WTC11 (cell line): ENCODE data around the gene HMCN1. TPM values are rescaled to one million over a fixed set of nuclear protein-coding genes. Genes with fewer than 3 reads are reported as not detected.

Source experiments
- ATAC-seq: fragments of 200-7000 bp; cut with Tn5 transposase; 2 replicates; pipeline ENCODE4 v1.10.0; 2021; ENCODE audit warnings: mild to moderate bottlenecking, moderate library complexity
- CTCF ChIA-PET: fragments of 300-600 bp; sonication (Branson Sonifier 250); formaldehyde crosslinking; loops from one replicate; lab custom pipeline; 2021; ENCODE audit warnings: antibody characterized with exemption; lab: Charles Lee
- POLR2A ChIA-PET: fragments of 350-600 bp; sonication (Branson Sonifier 250); formaldehyde crosslinking; loops from one replicate; lab custom pipeline; 2021; ENCODE audit warnings: antibody characterized with exemption; lab: Charles Lee
- DNase-seq: peaks from one replicate; pipeline ENCODE4 v3.0.0; 2021; ENCODE audit warnings: low spot score
- H3K27ac Mint-ChIP-seq: 2 replicates; pipeline ENCODE4 v1.8.0; 2021; ENCODE audit warnings: mixed read lengths
- H3K27me3 Mint-ChIP-seq: 2 replicates; pipeline ENCODE4 v1.8.0; 2021; ENCODE audit warnings: low read depth, mild to moderate bottlenecking, moderate library complexity, mixed read lengths
- H3K36me3 Mint-ChIP-seq: 2 replicates; pipeline ENCODE4 v1.8.0; 2021; ENCODE audit warnings: mixed read lengths
- H3K4me1 Mint-ChIP-seq: 2 replicates; pipeline ENCODE4 v1.8.0; 2022; ENCODE audit warnings: mixed read lengths
- H3K4me3 Mint-ChIP-seq: 2 replicates; pipeline ENCODE4 v1.8.0; 2021; ENCODE audit warnings: mild to moderate bottlenecking, moderate library complexity, mixed read lengths
- H3K9me3 Mint-ChIP-seq: 2 replicates; pipeline ENCODE4 v1.8.0; 2021; ENCODE audit warnings: mixed read lengths
- ATF1 ChIP-seq: sonication (generic); formaldehyde crosslinking; IDR thresholded peaks from 2 replicates; pipeline ENCODE4 v1.8.1; 2023; ENCODE audit warnings: mild to moderate bottlenecking, moderate library complexity, missing genetic modification reagents
- ETV6 ChIP-seq: sonication (generic); formaldehyde crosslinking; IDR thresholded peaks from 2 replicates; pipeline ENCODE4 v1.8.1; 2022; ENCODE audit warnings: mild to moderate bottlenecking, missing genetic modification reagents
- FOXJ3 ChIP-seq: sonication (generic); formaldehyde crosslinking; IDR thresholded peaks from 2 replicates; pipeline ENCODE4 v1.9.0; 2021; ENCODE audit warnings: missing genetic modification reagents, mild to moderate bottlenecking, borderline replicate concordance
- FOXK1 ChIP-seq: sonication (generic); formaldehyde crosslinking; IDR thresholded peaks from 2 replicates; pipeline ENCODE4 v1.8.0; 2022; ENCODE audit warnings: mild to moderate bottlenecking, moderate library complexity, missing genetic modification reagents
- GTF2I ChIP-seq: fragments of 250-450 bp; sonication (Bioruptor Pico); conservative IDR thresholded peaks from 2 replicates; pipeline ENCODE4 v1.4.0; 2021; ENCODE audit warnings: mild to moderate bottlenecking
- JUN ChIP-seq: sonication (generic); formaldehyde crosslinking; IDR thresholded peaks from 2 replicates; pipeline ENCODE4 v1.8.0; 2023; ENCODE audit warnings: mild to moderate bottlenecking, missing genetic modification reagents
- KAT7 ChIP-seq: sonication (generic); formaldehyde crosslinking; IDR thresholded peaks from 2 replicates; pipeline ENCODE4 v1.8.1; 2023; ENCODE audit warnings: missing genetic modification reagents, mild to moderate bottlenecking, borderline replicate concordance
- NFATC4 ChIP-seq: fragments of 250-450 bp; sonication (Bioruptor Pico); IDR thresholded peaks from 2 replicates; pipeline ENCODE4 v1.9.0; 2021; ENCODE audit warnings: mild to moderate bottlenecking
- NR2C2 ChIP-seq: sonication (generic); formaldehyde crosslinking; IDR thresholded peaks from 2 replicates; pipeline ENCODE4 v1.8.0; 2022; ENCODE audit warnings: mild to moderate bottlenecking, missing genetic modification reagents
- NR3C1 ChIP-seq: sonication (generic); formaldehyde crosslinking; conservative IDR thresholded peaks from 2 replicates; pipeline ENCODE4 v1.8.1; 2023; ENCODE audit warnings: low read depth, mild to moderate bottlenecking, missing genetic modification reagents
- OVOL2 ChIP-seq: fragments of 250-450 bp; sonication (Bioruptor Pico); IDR thresholded peaks from 2 replicates; pipeline ENCODE4 v1.9.0; 2021; ENCODE audit warnings: mild to moderate bottlenecking, borderline replicate concordance
- TCF7 ChIP-seq: sonication (generic); formaldehyde crosslinking; IDR thresholded peaks from 2 replicates; pipeline ENCODE4 v1.8.0; 2022; ENCODE audit warnings: mild to moderate bottlenecking, low read depth, missing genetic modification reagents, moderate library complexity
- TEAD4 ChIP-seq: sonication (generic); formaldehyde crosslinking; IDR thresholded peaks from 2 replicates; pipeline ENCODE4 v1.8.0; 2022; ENCODE audit warnings: mild to moderate bottlenecking, missing genetic modification reagents
- ZNF121 ChIP-seq: sonication (generic); formaldehyde crosslinking; IDR thresholded peaks from 2 replicates; pipeline ENCODE4 v1.8.0; 2023; ENCODE audit warnings: missing genetic modification reagents
- ZNF219 ChIP-seq: sonication (generic); formaldehyde crosslinking; IDR thresholded peaks from 2 replicates; pipeline ENCODE4 v1.8.0; 2023; ENCODE audit warnings: missing genetic modification reagents, mild to moderate bottlenecking, borderline replicate concordance
- ZNF317 ChIP-seq: sonication (generic); formaldehyde crosslinking; IDR thresholded peaks from 2 replicates; pipeline ENCODE4 v1.8.1; 2023; ENCODE audit warnings: low read depth, mild to moderate bottlenecking, moderate library complexity, missing genetic modification reagents, borderline replicate concordance
- total RNA-seq: library from RNA; stranded (reverse); gene quantifications from 3 replicates; pipeline ENCODE4 v1.2.3, GENCODE V29; 2021
- TF ChIP-seq, protein P1 (sequence below): sonication (generic); formaldehyde crosslinking; IDR thresholded peaks from 2 replicates; pipeline ENCODE4 v1.8.0; 2023; ENCODE audit warnings: missing genetic modification reagents
- TF ChIP-seq, protein P2 (sequence below): sonication (generic); formaldehyde crosslinking; IDR thresholded peaks from 2 replicates; pipeline ENCODE4 v1.8.1; 2022; ENCODE audit warnings: mild to moderate bottlenecking, missing genetic modification reagents, moderate library complexity, borderline replicate concordance
- TF ChIP-seq, protein P3 (sequence below): sonication (generic); formaldehyde crosslinking; IDR thresholded peaks from 2 replicates; pipeline ENCODE4 v1.8.1; 2023; ENCODE audit warnings: mild to moderate bottlenecking, missing genetic modification reagents
- TF ChIP-seq, protein P4 (sequence below): sonication (generic); formaldehyde crosslinking; IDR thresholded peaks from 2 replicates; pipeline ENCODE4 v1.8.0; 2022; ENCODE audit warnings: missing genetic modification reagents
- TF ChIP-seq, protein P5 (sequence below): sonication (generic); formaldehyde crosslinking; IDR thresholded peaks from 2 replicates; pipeline ENCODE4 v1.8.0; 2023; ENCODE audit warnings: missing genetic modification reagents, mild to moderate bottlenecking, borderline replicate concordance
- TF ChIP-seq, protein P6 (sequence below): sonication (generic); formaldehyde crosslinking; IDR thresholded peaks from 2 replicates; pipeline ENCODE4 v1.8.1; 2022; ENCODE audit warnings: mild to moderate bottlenecking, moderate library complexity, missing genetic modification reagents

The HMCN1 gene
- total RNA-seq, 1 experiment from 2014 or later, result 5.6 TPM

DNA sequence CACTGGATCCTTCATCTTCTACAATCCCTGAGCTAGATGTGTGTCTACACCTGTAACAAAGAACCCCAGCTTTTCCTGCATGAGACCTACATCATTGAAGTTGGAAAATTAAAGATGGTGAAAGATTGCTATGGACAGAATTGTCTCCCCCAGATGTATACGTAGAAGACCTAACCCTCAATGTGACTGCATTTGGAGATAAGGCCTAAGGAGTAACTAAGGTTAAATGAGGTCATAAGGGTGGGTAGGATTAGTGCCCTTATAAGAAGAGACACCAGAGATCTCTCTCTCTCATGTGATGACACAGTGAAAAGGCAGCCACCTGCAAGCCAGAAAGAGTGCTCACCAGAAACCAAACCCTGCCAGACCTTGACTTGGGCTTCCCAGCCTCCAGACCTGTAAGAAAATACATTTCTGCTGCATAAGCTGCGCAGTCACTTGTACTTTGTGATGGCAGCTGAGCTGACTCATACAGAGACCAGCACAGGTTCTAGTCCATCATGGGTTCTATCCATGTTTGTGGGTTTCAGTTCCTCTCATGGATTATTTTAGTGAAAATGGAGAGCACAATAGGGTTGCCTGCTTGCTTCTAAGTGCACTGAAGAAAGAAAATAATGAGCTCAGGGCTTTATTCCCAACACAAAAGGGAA is 460.0 kb downstream of the HMCN1 start:
- Mint-ChIP-seq H3K36me3 (no peaks in the 10 kb centered on the region), H3K9me3 (peaks cover 21% of the 10 kb centered on the region), H3K27ac (no peak overlapping the region), H3K4me1 (no peaks in the 10 kb centered on the region), H3K27me3 (no peaks in the 10 kb centered on the region), H3K4me3 (no peak overlapping the region)
- no peak for ATAC-seq
- CTCF ChIA-PET, result interaction anchor here (1.5 kb wide), 1 partner anchor 474 kb away, joined by 5 read pairs; no protein-coding TSS in a partner anchor
- TF ChIP-seq FOXJ3 (no peak), ZNF121 (CRISPR knock-in tag) (no peak), ATF1 (CRISPR knock-in tag) (no peak), NR2C2 (no peak), FOXK1 (no peak), TEAD4 (CRISPR knock-in tag) (no peak), ZNF317 (CRISPR knock-in tag) (no peak), OVOL2 (no peak)
- TF ChIP-seq, protein P1, sequence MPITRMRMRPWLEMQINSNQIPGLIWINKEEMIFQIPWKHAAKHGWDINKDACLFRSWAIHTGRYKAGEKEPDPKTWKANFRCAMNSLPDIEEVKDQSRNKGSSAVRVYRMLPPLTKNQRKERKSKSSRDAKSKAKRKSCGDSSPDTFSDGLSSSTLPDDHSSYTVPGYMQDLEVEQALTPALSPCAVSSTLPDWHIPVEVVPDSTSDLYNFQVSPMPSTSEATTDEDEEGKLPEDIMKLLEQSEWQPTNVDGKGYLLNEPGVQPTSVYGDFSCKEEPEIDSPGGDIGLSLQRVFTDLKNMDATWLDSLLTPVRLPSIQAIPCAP (CRISPR knock-in tag), result no peak
- TF ChIP-seq, protein P2, sequence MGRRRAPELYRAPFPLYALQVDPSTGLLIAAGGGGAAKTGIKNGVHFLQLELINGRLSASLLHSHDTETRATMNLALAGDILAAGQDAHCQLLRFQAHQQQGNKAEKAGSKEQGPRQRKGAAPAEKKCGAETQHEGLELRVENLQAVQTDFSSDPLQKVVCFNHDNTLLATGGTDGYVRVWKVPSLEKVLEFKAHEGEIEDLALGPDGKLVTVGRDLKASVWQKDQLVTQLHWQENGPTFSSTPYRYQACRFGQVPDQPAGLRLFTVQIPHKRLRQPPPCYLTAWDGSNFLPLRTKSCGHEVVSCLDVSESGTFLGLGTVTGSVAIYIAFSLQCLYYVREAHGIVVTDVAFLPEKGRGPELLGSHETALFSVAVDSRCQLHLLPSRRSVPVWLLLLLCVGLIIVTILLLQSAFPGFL (CRISPR knock-in tag), result no peak
- TF ChIP-seq, protein P3, sequence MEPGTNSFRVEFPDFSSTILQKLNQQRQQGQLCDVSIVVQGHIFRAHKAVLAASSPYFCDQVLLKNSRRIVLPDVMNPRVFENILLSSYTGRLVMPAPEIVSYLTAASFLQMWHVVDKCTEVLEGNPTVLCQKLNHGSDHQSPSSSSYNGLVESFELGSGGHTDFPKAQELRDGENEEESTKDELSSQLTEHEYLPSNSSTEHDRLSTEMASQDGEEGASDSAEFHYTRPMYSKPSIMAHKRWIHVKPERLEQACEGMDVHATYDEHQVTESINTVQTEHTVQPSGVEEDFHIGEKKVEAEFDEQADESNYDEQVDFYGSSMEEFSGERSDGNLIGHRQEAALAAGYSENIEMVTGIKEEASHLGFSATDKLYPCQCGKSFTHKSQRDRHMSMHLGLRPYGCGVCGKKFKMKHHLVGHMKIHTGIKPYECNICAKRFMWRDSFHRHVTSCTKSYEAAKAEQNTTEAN (CRISPR knock-in tag), result no peak
- TF ChIP-seq, protein P4, sequence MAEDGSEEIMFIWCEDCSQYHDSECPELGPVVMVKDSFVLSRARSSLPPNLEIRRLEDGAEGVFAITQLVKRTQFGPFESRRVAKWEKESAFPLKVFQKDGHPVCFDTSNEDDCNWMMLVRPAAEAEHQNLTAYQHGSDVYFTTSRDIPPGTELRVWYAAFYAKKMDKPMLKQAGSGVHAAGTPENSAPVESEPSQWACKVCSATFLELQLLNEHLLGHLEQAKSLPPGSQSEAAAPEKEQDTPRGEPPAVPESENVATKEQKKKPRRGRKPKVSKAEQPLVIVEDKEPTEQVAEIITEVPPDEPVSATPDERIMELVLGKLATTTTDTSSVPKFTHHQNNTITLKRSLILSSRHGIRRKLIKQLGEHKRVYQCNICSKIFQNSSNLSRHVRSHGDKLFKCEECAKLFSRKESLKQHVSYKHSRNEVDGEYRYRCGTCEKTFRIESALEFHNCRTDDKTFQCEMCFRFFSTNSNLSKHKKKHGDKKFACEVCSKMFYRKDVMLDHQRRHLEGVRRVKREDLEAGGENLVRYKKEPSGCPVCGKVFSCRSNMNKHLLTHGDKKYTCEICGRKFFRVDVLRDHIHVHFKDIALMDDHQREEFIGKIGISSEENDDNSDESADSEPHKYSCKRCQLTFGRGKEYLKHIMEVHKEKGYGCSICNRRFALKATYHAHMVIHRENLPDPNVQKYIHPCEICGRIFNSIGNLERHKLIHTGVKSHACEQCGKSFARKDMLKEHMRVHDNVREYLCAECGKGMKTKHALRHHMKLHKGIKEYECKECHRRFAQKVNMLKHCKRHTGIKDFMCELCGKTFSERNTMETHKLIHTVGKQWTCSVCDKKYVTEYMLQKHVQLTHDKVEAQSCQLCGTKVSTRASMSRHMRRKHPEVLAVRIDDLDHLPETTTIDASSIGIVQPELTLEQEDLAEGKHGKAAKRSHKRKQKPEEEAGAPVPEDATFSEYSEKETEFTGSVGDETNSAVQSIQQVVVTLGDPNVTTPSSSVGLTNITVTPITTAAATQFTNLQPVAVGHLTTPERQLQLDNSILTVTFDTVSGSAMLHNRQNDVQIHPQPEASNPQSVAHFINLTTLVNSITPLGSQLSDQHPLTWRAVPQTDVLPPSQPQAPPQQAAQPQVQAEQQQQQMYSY (CRISPR knock-in tag), result no peak
- POLR2A ChIA-PET, result no interaction called here
- no peak for DNase-seq

DNA sequence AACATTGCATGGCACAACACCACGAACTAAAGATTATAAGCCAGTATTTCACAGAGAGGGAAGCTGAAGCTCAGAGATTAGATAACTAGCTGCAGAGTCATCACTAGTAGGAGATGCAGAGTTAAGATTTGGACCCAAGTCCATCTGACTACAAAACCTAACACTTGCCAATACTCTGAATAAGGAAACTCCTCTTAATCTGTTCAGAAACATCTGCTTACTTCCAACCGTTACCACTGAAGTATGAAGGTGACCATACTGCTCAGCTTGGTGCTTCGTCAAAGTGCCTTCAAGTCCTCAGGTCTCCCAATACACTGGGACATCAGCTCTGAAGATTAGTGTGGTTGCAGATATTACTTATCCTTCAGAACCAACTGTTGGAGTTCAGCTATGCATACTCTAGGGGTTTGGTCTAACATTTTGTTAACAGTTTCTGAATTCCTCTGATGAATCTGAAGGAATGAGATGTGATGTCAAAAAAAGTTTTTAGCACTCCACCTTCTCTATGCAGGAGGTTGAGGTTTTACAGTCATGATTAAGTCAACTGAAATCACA is 461.3 kb downstream of the HMCN1 start:
- no peak for ATAC-seq
- CTCF ChIA-PET, result no interaction called here
- TF ChIP-seq, protein P5, sequence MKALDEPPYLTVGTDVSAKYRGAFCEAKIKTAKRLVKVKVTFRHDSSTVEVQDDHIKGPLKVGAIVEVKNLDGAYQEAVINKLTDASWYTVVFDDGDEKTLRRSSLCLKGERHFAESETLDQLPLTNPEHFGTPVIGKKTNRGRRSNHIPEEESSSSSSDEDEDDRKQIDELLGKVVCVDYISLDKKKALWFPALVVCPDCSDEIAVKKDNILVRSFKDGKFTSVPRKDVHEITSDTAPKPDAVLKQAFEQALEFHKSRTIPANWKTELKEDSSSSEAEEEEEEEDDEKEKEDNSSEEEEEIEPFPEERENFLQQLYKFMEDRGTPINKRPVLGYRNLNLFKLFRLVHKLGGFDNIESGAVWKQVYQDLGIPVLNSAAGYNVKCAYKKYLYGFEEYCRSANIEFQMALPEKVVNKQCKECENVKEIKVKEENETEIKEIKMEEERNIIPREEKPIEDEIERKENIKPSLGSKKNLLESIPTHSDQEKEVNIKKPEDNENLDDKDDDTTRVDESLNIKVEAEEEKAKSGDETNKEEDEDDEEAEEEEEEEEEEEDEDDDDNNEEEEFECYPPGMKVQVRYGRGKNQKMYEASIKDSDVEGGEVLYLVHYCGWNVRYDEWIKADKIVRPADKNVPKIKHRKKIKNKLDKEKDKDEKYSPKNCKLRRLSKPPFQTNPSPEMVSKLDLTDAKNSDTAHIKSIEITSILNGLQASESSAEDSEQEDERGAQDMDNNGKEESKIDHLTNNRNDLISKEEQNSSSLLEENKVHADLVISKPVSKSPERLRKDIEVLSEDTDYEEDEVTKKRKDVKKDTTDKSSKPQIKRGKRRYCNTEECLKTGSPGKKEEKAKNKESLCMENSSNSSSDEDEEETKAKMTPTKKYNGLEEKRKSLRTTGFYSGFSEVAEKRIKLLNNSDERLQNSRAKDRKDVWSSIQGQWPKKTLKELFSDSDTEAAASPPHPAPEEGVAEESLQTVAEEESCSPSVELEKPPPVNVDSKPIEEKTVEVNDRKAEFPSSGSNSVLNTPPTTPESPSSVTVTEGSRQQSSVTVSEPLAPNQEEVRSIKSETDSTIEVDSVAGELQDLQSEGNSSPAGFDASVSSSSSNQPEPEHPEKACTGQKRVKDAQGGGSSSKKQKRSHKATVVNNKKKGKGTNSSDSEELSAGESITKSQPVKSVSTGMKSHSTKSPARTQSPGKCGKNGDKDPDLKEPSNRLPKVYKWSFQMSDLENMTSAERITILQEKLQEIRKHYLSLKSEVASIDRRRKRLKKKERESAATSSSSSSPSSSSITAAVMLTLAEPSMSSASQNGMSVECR (CRISPR knock-in tag), result no peak
- no peak for TF ChIP-seq NFATC4
- TF ChIP-seq NR3C1 (CRISPR knock-in tag), result no peak
- no peak for TF ChIP-seq GTF2I (CRISPR knock-in tag)
- no peak for TF ChIP-seq ETV6 (CRISPR knock-in tag)
- no peak for TF ChIP-seq ZNF219
- no peak for TF ChIP-seq JUN (CRISPR knock-in tag)
- TF ChIP-seq ZNF317 (CRISPR knock-in tag), result no peak
- TF ChIP-seq, protein P6, sequence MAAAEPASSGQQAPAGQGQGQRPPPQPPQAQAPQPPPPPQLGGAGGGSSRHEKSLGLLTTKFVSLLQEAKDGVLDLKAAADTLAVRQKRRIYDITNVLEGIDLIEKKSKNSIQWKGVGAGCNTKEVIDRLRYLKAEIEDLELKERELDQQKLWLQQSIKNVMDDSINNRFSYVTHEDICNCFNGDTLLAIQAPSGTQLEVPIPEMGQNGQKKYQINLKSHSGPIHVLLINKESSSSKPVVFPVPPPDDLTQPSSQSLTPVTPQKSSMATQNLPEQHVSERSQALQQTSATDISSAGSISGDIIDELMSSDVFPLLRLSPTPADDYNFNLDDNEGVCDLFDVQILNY, result no peak
- TF ChIP-seq KAT7, result no peak
- TF ChIP-seq TCF7 (CRISPR knock-in tag), result no peak
- Mint-ChIP-seq H3K4me3 (no peak overlapping the region), H3K4me1 (no peaks in the 10 kb centered on the region), H3K27ac (no peak overlapping the region), H3K36me3 (no peaks in the 10 kb centered on the region), H3K27me3 (no peaks in the 10 kb centered on the region), H3K9me3 (peaks cover 21% of the 10 kb centered on the region)
- DNase-seq, result no peak
- POLR2A ChIA-PET, result no interaction called here
